Activated naive CD8-positive, alpha-beta T cell treated with anti-CD3 and anti-CD28 coated beads, Interleukin-2, amount 50 U/mL, for 24 hours (primary cell): ENCODE results near the gene CSNK1G3.

Source experiments
- ATAC-seq: fragments of 150-1000 bp; cut with Tn5 transposase; one replicate; pipeline ENCODE4 v1.10.0; 2021
- DNase-seq: peaks from one replicate; pipeline ENCODE4 v3.0.0; 2021
- H3K27ac Mint-ChIP-seq: one replicate; pipeline ENCODE4 v1.8.0; 2021; ENCODE audit warnings: mild to moderate bottlenecking, mixed read lengths
- H3K27me3 Mint-ChIP-seq: one replicate; pipeline ENCODE4 v1.8.0; 2021; ENCODE audit warnings: mixed read lengths
- H3K36me3 Mint-ChIP-seq: one replicate; pipeline ENCODE4 v1.8.0; 2021; ENCODE audit warnings: low read depth, mixed read lengths
- H3K4me1 Mint-ChIP-seq: one replicate; pipeline ENCODE4 v1.8.0; 2021; ENCODE audit warnings: mixed read lengths
- H3K4me3 Mint-ChIP-seq: one replicate; pipeline ENCODE4 v1.8.0; 2021; ENCODE audit warnings: mild to moderate bottlenecking, moderate library complexity, mixed read lengths
- H3K9me3 Mint-ChIP-seq: one replicate; pipeline ENCODE4 v1.8.0; 2021; ENCODE audit warnings: mixed read lengths

CSNK1G3 gene

DNA sequence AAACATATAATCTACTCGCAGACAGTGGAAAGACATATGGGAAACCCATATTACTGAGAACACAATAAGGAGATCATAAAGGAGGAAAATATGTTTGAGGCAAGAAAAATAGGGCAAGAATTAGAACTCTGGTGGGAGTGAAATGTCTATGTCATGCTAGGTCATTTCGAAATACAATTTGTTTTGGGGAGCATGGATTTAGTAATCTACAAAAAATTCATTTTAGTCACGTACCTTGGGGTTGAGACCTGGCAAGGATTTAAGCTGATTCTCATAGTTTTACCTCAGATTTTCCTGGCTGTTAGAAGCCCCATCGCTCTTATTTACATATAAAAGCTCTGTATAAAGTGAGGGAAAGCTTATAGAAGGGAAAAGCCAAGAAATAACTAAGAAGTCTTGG is 11.5 kb upstream of the CSNK1G3 start:
- peaks cover 4% of the 10 kb centered on the region for H3K4me1 Mint-ChIP-seq
- no peak for ATAC-seq
- no peak for DNase-seq
- no peaks in the 10 kb centered on the region for H3K27me3 Mint-ChIP-seq
- no peaks in the 10 kb centered on the region for H3K36me3 Mint-ChIP-seq
- H3K4me3 Mint-ChIP-seq, result no peak overlapping the region
- no peak overlapping the region for H3K27ac Mint-ChIP-seq
- no peaks in the 10 kb centered on the region for H3K9me3 Mint-ChIP-seq

DNA sequence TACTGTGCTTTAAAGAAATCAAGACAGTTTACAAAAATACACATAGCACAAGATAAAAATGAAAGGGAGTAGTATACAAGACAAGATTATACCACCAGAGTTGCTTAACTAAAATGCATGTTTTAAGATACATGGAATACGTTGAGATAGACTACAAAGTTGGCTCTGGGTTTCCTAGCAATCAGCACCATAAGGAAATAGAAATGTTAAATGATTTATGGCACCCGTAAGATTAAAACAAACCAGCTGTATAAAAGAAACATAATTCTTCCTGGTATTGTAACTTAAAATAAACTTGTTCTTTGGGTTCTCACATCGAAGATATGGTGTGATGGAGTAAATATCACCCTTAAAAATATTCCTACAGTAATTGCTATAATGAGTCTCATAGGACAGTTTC is 9.9 kb upstream of the CSNK1G3 start:
- no peak for DNase-seq
- Mint-ChIP-seq H3K27me3 (peaks cover 3% of the 10 kb centered on the region), H3K27ac (no peak overlapping the region), H3K36me3 (no peaks in the 10 kb centered on the region), H3K4me3 (no peak overlapping the region), H3K4me1 (no peaks in the 10 kb centered on the region), H3K9me3 (no peaks in the 10 kb centered on the region)
- no peak for ATAC-seq

DNA sequence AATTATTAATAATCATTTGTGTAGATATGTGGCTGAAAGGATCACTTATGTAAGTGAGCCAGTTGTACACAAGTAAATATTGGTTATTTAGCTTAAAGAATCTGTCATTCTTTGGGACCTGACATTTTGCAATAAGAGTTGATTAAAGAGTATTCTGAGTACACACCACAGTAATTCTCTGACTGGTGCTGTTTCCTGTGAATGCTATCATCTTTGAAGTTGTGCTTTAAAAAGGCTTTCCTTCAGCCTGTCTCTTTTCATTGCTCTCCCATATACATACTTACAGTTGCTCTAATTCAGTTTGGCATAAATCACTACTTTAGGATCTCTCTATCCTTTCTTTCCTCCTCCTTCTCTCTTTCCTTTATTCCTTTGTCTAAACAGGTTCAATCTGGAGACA is 8.7 kb upstream of the CSNK1G3 start:
- Mint-ChIP-seq H3K9me3 (no peaks in the 10 kb centered on the region), H3K4me1 (no peaks in the 10 kb centered on the region), H3K4me3 (no peak overlapping the region), H3K36me3 (no peaks in the 10 kb centered on the region), H3K27ac (no peak overlapping the region), H3K27me3 (peaks cover 4% of the 10 kb centered on the region)
- DNase-seq (no peak), ATAC-seq (no peak)

DNA sequence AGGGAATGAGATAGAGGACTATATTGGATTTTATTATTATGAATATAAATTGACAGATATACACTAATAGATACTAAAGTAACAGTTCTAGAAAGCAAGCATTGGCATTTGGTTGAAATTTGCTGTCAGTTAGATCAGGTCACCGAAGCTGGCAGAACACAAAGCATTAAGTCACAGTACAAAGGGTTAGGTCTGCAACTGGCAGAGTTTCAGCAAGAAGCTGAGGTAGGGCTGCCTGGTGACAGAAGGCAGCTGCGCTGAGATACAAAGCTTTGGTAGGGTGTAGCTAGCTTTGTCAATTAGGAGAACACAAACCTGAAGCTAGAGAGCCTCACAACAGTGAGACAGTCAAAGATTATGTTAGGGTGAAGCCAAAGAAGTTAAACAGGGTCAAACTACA is 6.3 kb upstream of the CSNK1G3 start:
- no peak overlapping the region for H3K27ac Mint-ChIP-seq
- H3K9me3 Mint-ChIP-seq, result no peaks in the 10 kb centered on the region
- no peak for DNase-seq
- H3K36me3 Mint-ChIP-seq, result no peaks in the 10 kb centered on the region
- H3K27me3 Mint-ChIP-seq, result peaks cover 6% of the 10 kb centered on the region
- ATAC-seq, result no peak
- H3K4me3 Mint-ChIP-seq, result no peak overlapping the region
- no peaks in the 10 kb centered on the region for H3K4me1 Mint-ChIP-seq

DNA sequence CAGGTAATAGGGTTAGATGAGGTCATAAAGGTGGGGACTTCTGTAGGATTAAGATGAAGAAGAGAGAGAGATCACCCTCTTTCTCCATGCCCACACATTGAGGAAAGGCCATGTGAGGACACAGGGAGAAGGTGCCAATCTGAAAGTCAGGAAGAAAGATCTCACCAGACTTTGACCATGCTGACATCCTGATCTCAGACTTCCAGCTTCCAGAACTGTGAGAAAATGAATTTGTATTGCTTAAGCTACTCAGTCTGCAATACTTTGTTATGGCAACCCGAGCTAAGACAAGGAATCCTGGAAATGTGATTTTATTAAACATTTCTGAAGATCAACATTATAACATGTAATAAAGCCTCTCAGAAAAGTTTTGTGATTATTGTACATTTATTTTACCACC is 3.5 kb upstream of the CSNK1G3 start:
- Mint-ChIP-seq H3K4me1 (peaks cover 13% of the 10 kb centered on the region), H3K4me3 (no peak overlapping the region)

DNA sequence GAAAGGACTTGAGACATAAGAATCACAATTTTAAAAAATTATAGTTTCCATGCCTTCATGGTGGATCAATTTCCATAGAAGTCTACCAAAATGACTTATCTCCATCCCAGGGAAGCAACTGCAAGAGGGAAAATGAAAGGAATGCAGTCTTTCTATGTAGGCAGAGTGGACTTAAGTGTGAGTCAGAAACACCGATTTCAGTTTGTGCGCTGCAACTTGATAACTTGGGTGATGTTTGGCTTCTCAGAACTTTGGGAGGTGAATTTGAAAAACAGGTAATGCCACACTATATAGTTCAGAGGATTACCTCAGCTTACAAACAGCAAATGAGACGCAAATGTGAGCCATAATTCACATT is 708 bp upstream of the CSNK1G3 start:
- ATAC-seq, result no peak
- no peak for DNase-seq

More for the DNA sequence above, 3.5 kb upstream of the CSNK1G3 start:
- Mint-ChIP-seq H3K27ac (no peak overlapping the region), H3K36me3 (peaks cover 4% of the 10 kb centered on the region), H3K9me3 (no peaks in the 10 kb centered on the region), H3K27me3 (peaks cover 6% of the 10 kb centered on the region)
- no peak for DNase-seq
- ATAC-seq, result no peak

DNA sequence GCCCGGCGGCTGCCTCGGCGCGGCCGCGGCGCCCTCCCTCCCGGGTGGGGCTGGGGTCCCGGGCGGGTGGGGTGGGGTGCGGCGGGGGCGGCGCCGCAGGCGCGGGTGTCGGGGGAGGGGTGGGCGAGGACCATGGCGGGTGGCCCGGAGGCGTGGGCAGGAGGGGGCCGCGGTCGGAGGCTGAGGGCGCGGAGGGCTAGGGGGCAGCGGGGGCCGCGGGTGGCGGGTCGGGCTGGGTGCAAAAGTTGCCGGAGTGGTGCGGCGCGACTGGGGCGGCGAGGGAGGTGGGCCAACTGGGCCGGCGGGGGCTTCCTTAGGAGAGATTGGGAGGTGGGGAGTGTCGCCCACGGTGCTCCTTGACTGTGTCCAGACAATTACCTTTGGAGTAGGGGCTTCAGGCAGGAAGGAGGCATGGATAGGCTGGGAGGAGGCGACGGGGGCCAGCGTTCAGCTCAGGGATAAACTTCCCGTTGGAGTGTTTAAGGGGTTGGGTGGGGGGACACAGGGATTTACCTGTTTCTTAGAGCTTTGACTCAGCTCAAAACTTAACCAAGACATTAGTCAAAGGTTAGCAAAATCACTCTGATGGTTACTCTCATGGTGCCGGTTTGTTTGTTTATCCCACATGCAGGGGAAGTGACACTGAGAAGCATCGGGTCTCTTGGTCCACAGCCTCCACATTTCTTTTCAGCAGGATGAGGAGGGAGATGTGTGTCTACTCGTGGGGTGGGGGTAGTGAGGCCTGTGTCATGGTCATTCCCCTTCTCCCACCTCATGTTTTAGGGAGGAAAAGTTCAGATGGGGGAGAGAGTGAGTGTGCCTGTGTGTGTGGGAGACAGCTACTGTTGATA is 859 bp downstream of the CSNK1G3 start:
- peak overlapping the region; percentile 86 for H3K27ac Mint-ChIP-seq

More for the DNA sequence above, 708 bp upstream of the CSNK1G3 start:
- H3K36me3 Mint-ChIP-seq, result peaks cover 7% of the 10 kb centered on the region
- no peaks in the 10 kb centered on the region for H3K9me3 Mint-ChIP-seq
- H3K27me3 Mint-ChIP-seq, result peaks cover 3% of the 10 kb centered on the region
- peaks cover 41% of the 10 kb centered on the region for H3K4me1 Mint-ChIP-seq
- H3K4me3 Mint-ChIP-seq, result peak overlapping the region; percentile 87
- peak overlapping the region; percentile 98 for H3K27ac Mint-ChIP-seq

DNA sequence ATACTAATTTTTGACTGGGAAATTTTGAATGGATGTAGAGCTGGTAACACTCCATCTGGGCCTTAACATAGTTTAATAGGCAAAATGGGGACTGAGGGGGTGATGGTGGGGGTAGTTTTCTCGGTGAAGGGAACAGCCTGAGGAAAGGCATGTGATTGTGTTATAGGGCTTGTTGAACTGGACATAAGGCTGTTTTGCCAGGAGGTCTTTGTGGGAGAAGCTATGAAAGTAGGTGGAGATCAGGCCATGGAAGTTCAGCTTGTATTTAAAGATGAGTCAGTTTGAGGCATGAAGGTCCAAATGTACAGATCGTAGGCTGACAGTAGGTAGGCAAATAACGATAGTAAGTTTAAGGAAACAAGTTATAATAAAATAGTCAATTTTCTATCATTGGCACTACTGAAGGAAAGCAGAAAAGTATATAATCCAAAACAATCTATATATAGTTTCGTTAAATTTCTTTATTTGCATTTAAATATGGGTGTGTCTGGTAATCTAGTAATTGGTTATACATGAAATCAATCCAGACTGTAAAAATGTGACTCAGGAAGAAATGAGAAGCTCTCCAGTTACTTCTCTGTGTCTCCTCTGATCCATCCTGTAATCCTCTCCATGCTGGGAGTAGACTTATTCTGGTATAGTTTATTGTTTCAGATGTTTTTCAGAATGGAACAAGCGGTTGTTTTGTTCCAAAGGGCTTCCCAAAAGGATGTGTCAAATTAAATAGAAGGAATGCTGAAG is 2.8 kb downstream of the CSNK1G3 start:
- H3K4me3 Mint-ChIP-seq, result no peak overlapping the region
- no peaks in the 10 kb centered on the region for H3K27me3 Mint-ChIP-seq
- peak overlapping the region; percentile 21 for H3K27ac Mint-ChIP-seq
- DNase-seq (no peak), ATAC-seq (no peak)
- H3K4me1 Mint-ChIP-seq, result peaks cover 67% of the 10 kb centered on the region
- H3K9me3 Mint-ChIP-seq, result no peaks in the 10 kb centered on the region
- H3K36me3 Mint-ChIP-seq, result peaks cover 10% of the 10 kb centered on the region

More for the DNA sequence above, 859 bp downstream of the CSNK1G3 start:
- ATAC-seq, result peak; percentile 42
- Mint-ChIP-seq H3K9me3 (no peaks in the 10 kb centered on the region), H3K36me3 (peaks cover 7% of the 10 kb centered on the region), H3K4me1 (peaks cover 54% of the 10 kb centered on the region), H3K4me3 (peak overlapping the region; percentile 93), H3K27me3 (peaks cover 3% of the 10 kb centered on the region)
- DNase-seq, result peak; percentile 47

DNA sequence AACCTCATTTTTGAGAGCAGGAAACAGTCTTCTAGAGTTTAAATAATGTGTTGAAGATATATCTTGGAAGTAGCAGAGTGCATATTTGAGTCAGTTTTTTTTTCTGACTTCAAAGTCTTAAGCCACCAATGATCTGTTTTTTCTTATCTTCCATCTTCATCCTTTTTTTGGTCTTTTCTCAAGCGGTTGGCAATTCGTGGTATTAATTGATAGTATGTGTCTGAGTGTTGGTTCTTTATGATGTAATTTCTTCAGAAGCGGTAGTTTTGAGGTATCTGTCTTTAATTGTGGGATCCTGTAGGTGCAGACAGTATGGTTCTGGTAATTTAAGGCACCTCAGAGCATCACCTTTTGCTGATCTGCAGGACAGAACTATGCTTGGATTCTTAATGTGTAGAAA is 3.9 kb downstream of the CSNK1G3 start:
- Mint-ChIP-seq H3K36me3 (peaks cover 10% of the 10 kb centered on the region), H3K27ac (peak overlapping the region; percentile 29), H3K4me1 (peaks cover 75% of the 10 kb centered on the region), H3K27me3 (no peaks in the 10 kb centered on the region), H3K9me3 (no peaks in the 10 kb centered on the region), H3K4me3 (peak overlapping the region; percentile 18)
- DNase-seq (no peak), ATAC-seq (peak; percentile 12)

DNA sequence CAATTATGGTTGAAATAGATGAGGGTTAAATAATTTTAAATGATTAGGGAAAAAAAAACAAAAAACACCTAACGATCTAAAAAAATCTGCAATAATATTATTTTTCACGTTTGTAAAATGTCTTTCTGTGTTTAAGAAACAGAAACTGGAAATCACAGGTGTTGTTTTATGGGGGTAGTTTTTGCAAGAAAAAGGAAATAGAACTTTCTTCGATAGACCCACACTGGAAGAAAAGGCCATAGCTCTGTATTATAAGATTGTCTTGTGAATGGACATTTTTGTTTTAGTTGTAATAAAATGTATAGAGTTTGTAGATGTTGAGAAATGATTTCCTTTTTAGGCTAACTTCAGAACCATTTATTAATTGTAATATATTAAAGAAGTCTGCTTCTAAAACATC is 5.5 kb downstream of the CSNK1G3 start:
- ATAC-seq (no peak), DNase-seq (no peak)
- Mint-ChIP-seq H3K27ac (no peak overlapping the region), H3K4me1 (peaks cover 73% of the 10 kb centered on the region), H3K4me3 (no peak overlapping the region), H3K9me3 (no peaks in the 10 kb centered on the region), H3K36me3 (peaks cover 6% of the 10 kb centered on the region), H3K27me3 (no peaks in the 10 kb centered on the region)

DNA sequence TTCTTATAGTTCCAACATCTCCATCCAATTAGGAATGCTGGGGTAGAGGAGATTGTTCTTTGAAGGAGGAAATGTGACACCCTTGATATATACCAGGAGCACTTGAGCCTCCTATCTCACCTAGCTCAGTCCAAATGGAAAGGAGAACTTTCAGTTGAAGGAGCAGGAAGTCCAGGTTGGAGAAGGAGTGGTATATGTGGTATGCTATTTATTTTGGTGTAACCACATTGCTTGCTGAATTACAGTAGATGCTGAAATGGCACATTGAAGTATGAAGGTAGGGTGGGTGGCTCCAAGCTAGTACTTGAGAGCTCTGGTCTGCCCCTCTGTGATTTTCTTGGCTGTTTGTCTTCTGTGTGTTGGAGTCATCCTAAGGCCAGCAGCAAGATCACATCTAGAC is 6.1 kb downstream of the CSNK1G3 start:
- DNase-seq, result no peak
- peaks cover 75% of the 10 kb centered on the region for H3K4me1 Mint-ChIP-seq
- no peak for ATAC-seq
- no peaks in the 10 kb centered on the region for H3K27me3 Mint-ChIP-seq
- peaks cover 6% of the 10 kb centered on the region for H3K36me3 Mint-ChIP-seq
- H3K4me3 Mint-ChIP-seq, result no peak overlapping the region
- H3K27ac Mint-ChIP-seq, result no peak overlapping the region
- H3K9me3 Mint-ChIP-seq, result no peaks in the 10 kb centered on the region

DNA sequence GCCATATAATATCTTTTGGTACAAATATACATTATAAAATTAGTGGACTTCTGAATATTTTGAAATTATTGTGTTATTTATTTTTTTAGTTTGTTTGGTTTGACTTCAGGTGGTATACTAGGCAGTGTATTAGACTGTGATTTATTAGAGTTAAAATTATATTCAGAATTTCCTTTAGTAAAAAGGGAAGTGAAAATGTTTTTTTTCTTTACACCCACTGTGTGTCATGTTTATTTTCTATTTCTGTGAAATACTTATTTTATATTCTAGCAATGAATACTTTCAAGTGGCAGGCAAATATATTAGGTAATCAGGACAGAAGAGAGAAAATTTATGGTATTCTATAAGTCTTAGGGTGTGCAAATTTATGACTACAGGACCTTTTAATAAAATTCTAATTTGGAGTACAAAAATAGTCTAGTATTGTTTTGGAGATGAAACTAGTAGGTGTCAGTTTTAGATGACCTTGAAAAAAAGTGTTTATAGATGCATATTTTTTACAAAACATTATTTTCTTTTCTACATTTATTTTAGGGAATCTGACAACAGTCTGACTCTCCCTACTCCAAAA is 8.8 kb downstream of the CSNK1G3 start:
- Mint-ChIP-seq H3K4me1 (peaks cover 57% of the 10 kb centered on the region), H3K9me3 (no peaks in the 10 kb centered on the region), H3K4me3 (no peak overlapping the region), H3K27ac (no peak overlapping the region), H3K36me3 (peaks cover 6% of the 10 kb centered on the region), H3K27me3 (no peaks in the 10 kb centered on the region)
- no peak for ATAC-seq
- no peak for DNase-seq

DNA sequence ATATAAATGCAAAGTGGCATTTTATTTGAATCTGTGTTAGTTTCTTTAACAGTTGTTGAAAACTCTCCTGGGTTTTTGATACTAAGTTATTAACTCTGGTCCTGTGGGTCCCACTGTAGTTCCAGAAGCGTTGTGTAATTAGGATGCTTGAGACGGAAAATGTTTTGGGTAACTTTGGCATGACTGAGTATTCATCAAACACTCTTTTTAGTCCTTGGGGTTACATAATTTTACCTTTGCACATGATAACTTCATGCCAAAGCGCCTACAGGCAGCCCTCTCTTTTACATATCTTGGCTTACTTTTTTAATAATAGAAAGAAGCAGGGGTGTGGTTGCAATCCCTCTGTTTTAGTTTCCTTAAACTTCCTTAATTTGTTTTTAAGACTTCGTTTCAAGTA is 12.2 kb downstream of the CSNK1G3 start:
- DNase-seq, result no peak
- peaks cover 6% of the 10 kb centered on the region for H3K36me3 Mint-ChIP-seq
- ATAC-seq, result no peak
- H3K27me3 Mint-ChIP-seq, result no peaks in the 10 kb centered on the region
- H3K4me1 Mint-ChIP-seq, result peaks cover 55% of the 10 kb centered on the region
- no peaks in the 10 kb centered on the region for H3K9me3 Mint-ChIP-seq
- H3K4me3 Mint-ChIP-seq, result no peak overlapping the region
- no peak overlapping the region for H3K27ac Mint-ChIP-seq

DNA sequence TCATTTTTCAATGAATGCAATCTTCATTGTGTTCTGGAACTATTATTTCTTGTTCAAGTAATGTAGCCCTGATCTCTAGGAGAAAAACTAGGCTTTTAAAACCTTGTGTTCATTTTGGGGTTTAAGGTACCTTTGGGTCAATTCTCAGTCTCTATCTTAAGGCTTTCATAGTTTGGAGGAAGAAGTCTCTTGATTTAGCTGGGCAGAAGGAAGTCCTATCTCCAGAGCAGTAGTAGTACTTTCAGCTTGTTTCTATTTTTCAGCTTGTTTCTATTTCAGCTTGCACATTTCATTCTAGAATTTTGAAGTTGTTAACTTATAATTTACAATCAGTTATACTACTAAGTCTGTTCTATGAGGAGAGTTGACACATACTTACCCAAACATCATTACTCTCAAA is 15.2 kb downstream of the CSNK1G3 start:
- no peak for ATAC-seq
- no peak overlapping the region for H3K4me3 Mint-ChIP-seq

DNA sequence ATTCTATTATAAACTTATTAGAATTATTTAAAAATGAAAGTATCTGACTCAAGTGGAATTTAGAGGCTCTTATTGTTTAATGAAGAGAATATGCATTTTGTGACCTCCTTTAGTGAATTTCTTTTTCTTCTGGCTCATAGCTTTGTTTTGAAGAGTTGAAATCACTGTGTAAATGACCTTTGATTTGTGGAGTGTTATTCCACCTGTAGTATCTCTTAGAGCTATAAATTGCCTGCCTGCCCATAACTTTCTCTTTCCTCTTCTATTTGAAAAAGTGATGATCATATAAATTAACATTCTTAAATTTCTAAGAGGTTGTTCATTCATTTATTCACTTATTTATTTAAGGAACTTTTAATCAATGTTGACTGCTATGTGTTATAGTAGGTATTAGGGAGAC is 16.1 kb downstream of the CSNK1G3 start:
- Mint-ChIP-seq H3K4me1 (peaks cover 51% of the 10 kb centered on the region), H3K36me3 (peaks cover 6% of the 10 kb centered on the region), H3K27ac (no peak overlapping the region), H3K4me3 (no peak overlapping the region), H3K27me3 (no peaks in the 10 kb centered on the region), H3K9me3 (no peaks in the 10 kb centered on the region)
- DNase-seq (no peak), ATAC-seq (no peak)

More for the DNA sequence above, 15.2 kb downstream of the CSNK1G3 start:
- H3K27me3 Mint-ChIP-seq, result no peaks in the 10 kb centered on the region
- H3K27ac Mint-ChIP-seq, result peak overlapping the region; percentile 3
- no peak for DNase-seq
- peaks cover 6% of the 10 kb centered on the region for H3K36me3 Mint-ChIP-seq
- H3K9me3 Mint-ChIP-seq, result no peaks in the 10 kb centered on the region
- peaks cover 51% of the 10 kb centered on the region for H3K4me1 Mint-ChIP-seq
